Smooth muscle cell (in vitro differentiated cells): Measurements from ENCODE around the gene LRRIQ1. TPM values are rescaled to one million over a fixed set of nuclear protein-coding genes. Genes with fewer than 3 reads are reported as not detected.
"Not testable (repeated sequence)": the region's sequence is repeated elsewhere in the genome, so short reads cannot be mapped to it uniquely, and the experiment has no call there.

ENCODE experiments used
- DNase-seq: peaks from one replicate; lab custom pipeline; 2025; ENCODE audit not compliant: unreplicated experiment; lab: John Stamatoyannopoulos, UW
- H2AFZ ChIP-seq: fragments of 200-600 bp; sonication (generic); 2 replicates; pipeline ENCODE4 v1.6.0; 2016; ENCODE audit warnings: antibody characterized with exemption, low read depth, mild to moderate bottlenecking
- H3F3A ChIP-seq: fragments of 200-600 bp; sonication (generic); 2 replicates; pipeline ENCODE4 v1.6.0; 2017; ENCODE audit warnings: antibody characterized with exemption, low read depth
- H3K27ac ChIP-seq: fragments of 200-600 bp; sonication (generic); 2 replicates; pipeline ENCODE4 v1.5.1; 2016; ENCODE audit warnings: low read depth, mild to moderate bottlenecking
- H3K27me3 ChIP-seq: fragments of 200-600 bp; sonication (generic); 2 replicates; pipeline ENCODE4 v1.6.1; 2016; ENCODE audit warnings: low read depth, mild to moderate bottlenecking
- H3K36me3 ChIP-seq: fragments of 200-600 bp; sonication (generic); 2 replicates; pipeline ENCODE4 v1.5.1; 2016; ENCODE audit warnings: low read depth
- H3K4me1 ChIP-seq: fragments of 200-600 bp; sonication (generic); 2 replicates; pipeline ENCODE4 v1.5.1; 2016; ENCODE audit warnings: low read depth
- H3K4me2 ChIP-seq: fragments of 200-600 bp; sonication (generic); 2 replicates; pipeline ENCODE4 v1.6.0; 2016; ENCODE audit warnings: mild to moderate bottlenecking
- H3K4me3 ChIP-seq: fragments of 200-600 bp; sonication (generic); 2 replicates; pipeline ENCODE4 v1.5.1; 2016; ENCODE audit warnings: mild to moderate bottlenecking
- H3K79me2 ChIP-seq: fragments of 200-600 bp; sonication (generic); 2 replicates; pipeline ENCODE4 v1.6.0; 2016; ENCODE audit warnings: low read depth, mild to moderate bottlenecking
- H3K9ac ChIP-seq: fragments of 200-600 bp; sonication (generic); 2 replicates; pipeline ENCODE4 v1.6.0; 2016; ENCODE audit warnings: low read depth
- H3K9me3 ChIP-seq: fragments of 200-600 bp; sonication (generic); replicated peaks from 2 replicates; pipeline ENCODE4 v1.5.1; 2016; ENCODE audit warnings: low read depth
- H4K20me1 ChIP-seq: fragments of 200-600 bp; sonication (generic); 2 replicates; pipeline ENCODE4 v1.6.0; 2016; ENCODE audit warnings: low read depth
- CTCF ChIP-seq: fragments of 200-600 bp; sonication (generic); IDR thresholded peaks from 2 replicates; pipeline ENCODE4 v1.5.1; 2017; ENCODE audit warnings: borderline replicate concordance, mild to moderate bottlenecking, antibody characterized with exemption; ENCODE audit not compliant: insufficient read depth, poor library complexity, severe bottlenecking
- WGBS: methylation state at CpG from one replicate; pipeline ENCODE4 v1.1.7; 2016; ENCODE audit warnings: low lambda C conversion rate; 5-methylcytosine and 5-hydroxymethylcytosine counted together
- polyA plus RNA-seq: library from polyadenylated mRNA; unstranded; fragments of >200 nt; fragmentation: Nextera tagmentation; extraction: Ambion mirVana; gene quantifications from 2 replicates; pipeline ENCODE4 v1.2.1, GENCODE V29; 2016
- total RNA-seq: library from RNA; depleted of rRNA; stranded (reverse); fragments of >200 nt; gene quantifications from 2 replicates; pipeline ENCODE4 v1.2.3, GENCODE V29; 2014

Gene LRRIQ1
- total and polyA plus RNA-seq, 2 experiments from 2014 or later = 1.3 TPM

- H3K9me3 ChIP-seq = no peaks in the 10 kb centered on the region
- no peak overlapping the region for H3K4me2 ChIP-seq
- H3F3A ChIP-seq = no peaks in the 10 kb centered on the region
- H3K79me2 ChIP-seq = no peaks in the 10 kb centered on the region
- no peak for DNase-seq
- no peak for TF ChIP-seq CTCF
- no peak overlapping the region for H3K9ac ChIP-seq
- H3K36me3 ChIP-seq = no peaks in the 10 kb centered on the region
- H2AFZ ChIP-seq = no peak overlapping the region
- H3K4me1 ChIP-seq = no peaks in the 10 kb centered on the region
- H3K4me3 ChIP-seq = no peak overlapping the region
- H3K27me3 ChIP-seq = no peaks in the 10 kb centered on the region
- no peaks in the 10 kb centered on the region for H4K20me1 ChIP-seq
- H3K27ac ChIP-seq = no peak overlapping the region
Measured at GRCh38 chr12:85004204-85004603, 31.9 kb upstream of the LRRIQ1 start.

- not testable (repeated sequence) for H3K27me3 ChIP-seq, H3K4me1 ChIP-seq, H2AFZ ChIP-seq, H3F3A ChIP-seq, H3K9ac ChIP-seq, H3K4me3 ChIP-seq, H3K36me3 ChIP-seq, H3K4me2 ChIP-seq, H4K20me1 ChIP-seq, H3K79me2 ChIP-seq, H3K9me3 ChIP-seq, DNase-seq, H3K27ac ChIP-seq
- 72% methylated on average over 2 of the region's 2 CpGs for WGBS
Measured at GRCh38 chr12:85005047-85005446, 31.1 kb upstream of the LRRIQ1 start.

GRCh38 chr12:85005615-85006014, 30.5 kb upstream of the LRRIQ1 start:
- Histone ChIP-seq H3K27ac (no peak overlapping the region), H3F3A (no peaks in the 10 kb centered on the region), H2AFZ (no peak overlapping the region), H3K4me2 (no peak overlapping the region), H3K79me2 (no peaks in the 10 kb centered on the region), H3K4me1 (no peaks in the 10 kb centered on the region), H3K4me3 (no peak overlapping the region), H3K9me3 (no peaks in the 10 kb centered on the region), H3K36me3 (no peaks in the 10 kb centered on the region), H4K20me1 (no peaks in the 10 kb centered on the region), H3K9ac (no peak overlapping the region), H3K27me3 (no peaks in the 10 kb centered on the region)
- WGBS = 100% methylated on average over 1 of the region's 1 CpG
- no peak for DNase-seq
- TF ChIP-seq CTCF = no peak

GRCh38 chr12:85006206-85006605, 29.9 kb upstream of the LRRIQ1 start:
- no peak for DNase-seq
- Histone ChIP-seq H3K27ac (no peak overlapping the region), H2AFZ (no peak overlapping the region), H3K27me3 (no peaks in the 10 kb centered on the region), H3K4me2 (no peak overlapping the region), H3K4me3 (no peak overlapping the region), H4K20me1 (no peaks in the 10 kb centered on the region), H3K4me1 (no peaks in the 10 kb centered on the region), H3K36me3 (no peaks in the 10 kb centered on the region), H3K79me2 (no peaks in the 10 kb centered on the region), H3F3A (no peaks in the 10 kb centered on the region), H3K9me3 (no peaks in the 10 kb centered on the region), H3K9ac (no peak overlapping the region)
- no peak for TF ChIP-seq CTCF
- 75% methylated on average over 1 of the region's 1 CpG for WGBS
